ENCODE results near the gene WDR45B. TPM values are rescaled to one million over a fixed set of nuclear protein-coding genes. Genes with fewer than 3 reads are reported as not detected.

WDR45B gene
- total RNA-seq, 1 donor: 47.0 TPM

DNA sequence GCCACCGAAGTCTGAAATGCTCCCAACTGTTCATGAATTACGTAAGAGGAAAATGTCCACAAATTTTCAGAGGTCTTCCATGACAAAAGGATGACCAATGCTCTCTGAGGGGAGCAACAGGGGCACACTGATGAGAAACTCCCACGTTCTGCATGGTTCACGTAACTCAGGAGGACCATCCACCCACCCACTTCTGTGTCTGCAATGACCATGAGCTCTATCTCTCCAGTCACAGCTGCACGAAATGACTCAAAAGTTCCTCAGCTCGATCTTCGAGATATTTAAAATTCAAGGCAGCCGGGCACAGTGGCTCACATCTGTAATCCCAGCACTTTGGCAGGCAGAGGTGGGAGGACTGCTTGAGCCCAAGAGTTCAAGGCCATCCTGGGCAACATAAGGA is 15.8 kb downstream of the WDR45B start:
- no peak overlapping the region for H3K4me3 ChIP-seq (ENCODE audit: low read depth, low read length)
- TF ChIP-seq, protein P1, sequence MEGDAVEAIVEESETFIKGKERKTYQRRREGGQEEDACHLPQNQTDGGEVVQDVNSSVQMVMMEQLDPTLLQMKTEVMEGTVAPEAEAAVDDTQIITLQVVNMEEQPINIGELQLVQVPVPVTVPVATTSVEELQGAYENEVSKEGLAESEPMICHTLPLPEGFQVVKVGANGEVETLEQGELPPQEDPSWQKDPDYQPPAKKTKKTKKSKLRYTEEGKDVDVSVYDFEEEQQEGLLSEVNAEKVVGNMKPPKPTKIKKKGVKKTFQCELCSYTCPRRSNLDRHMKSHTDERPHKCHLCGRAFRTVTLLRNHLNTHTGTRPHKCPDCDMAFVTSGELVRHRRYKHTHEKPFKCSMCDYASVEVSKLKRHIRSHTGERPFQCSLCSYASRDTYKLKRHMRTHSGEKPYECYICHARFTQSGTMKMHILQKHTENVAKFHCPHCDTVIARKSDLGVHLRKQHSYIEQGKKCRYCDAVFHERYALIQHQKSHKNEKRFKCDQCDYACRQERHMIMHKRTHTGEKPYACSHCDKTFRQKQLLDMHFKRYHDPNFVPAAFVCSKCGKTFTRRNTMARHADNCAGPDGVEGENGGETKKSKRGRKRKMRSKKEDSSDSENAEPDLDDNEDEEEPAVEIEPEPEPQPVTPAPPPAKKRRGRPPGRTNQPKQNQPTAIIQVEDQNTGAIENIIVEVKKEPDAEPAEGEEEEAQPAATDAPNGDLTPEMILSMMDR (IDR thresholded peaks at IDR 0.05; ENCODE audit: insufficient read depth, low read length): no peak
- no peak for DNase-seq (ENCODE audit: low read depth)

DNA sequence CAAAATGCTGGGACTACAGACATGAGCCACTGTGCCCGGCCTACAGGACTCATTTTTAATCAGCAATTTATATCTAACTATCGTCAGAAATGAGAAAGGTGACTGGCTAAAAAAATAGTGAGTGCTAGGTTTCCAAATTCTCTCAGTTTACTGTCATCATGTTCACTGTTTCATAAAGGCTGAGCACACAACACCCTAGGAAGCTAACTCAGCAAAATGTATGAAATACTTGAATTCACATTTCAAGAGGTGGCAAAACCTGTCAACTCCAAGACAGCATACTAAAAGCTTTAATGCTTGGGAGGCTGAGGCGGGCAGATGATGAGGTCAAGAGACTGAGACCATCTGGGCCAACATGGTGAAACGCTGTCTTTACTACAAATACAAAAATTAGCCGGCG is 16.7 kb downstream of the WDR45B start:
- TF ChIP-seq, protein P1 (IDR thresholded peaks at IDR 0.05; ENCODE audit: insufficient read depth, low read length): no peak
- no peak overlapping the region for H3K4me3 ChIP-seq (ENCODE audit: low read depth, low read length)
- DNase-seq (ENCODE audit: low read depth): no peak

DNA sequence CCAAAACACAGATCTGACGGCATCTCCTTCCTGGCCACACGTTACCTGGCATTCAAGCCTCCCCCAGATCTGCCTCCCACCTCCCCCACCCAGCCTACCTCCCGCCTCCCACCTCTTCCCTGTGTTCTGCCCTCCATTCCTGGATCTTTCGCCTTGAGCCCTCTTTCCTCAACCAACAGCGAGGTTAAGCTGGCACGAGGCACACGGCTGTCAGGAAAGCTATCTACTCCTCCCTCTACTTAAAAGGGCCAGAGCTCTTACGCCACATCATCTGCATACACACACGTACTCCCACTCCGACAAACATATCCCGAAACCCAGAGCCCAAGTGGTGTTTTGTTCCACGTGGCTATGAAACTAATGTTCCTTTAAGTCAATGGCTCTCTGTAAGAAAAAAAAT is 18.0 kb downstream of the WDR45B start:
- no peak overlapping the region for H3K4me3 ChIP-seq (ENCODE audit: low read depth, low read length)
- no peak for DNase-seq (ENCODE audit: low read depth)
- TF ChIP-seq, protein P1 (IDR thresholded peaks at IDR 0.05; ENCODE audit: insufficient read depth, low read length): no peak

DNA sequence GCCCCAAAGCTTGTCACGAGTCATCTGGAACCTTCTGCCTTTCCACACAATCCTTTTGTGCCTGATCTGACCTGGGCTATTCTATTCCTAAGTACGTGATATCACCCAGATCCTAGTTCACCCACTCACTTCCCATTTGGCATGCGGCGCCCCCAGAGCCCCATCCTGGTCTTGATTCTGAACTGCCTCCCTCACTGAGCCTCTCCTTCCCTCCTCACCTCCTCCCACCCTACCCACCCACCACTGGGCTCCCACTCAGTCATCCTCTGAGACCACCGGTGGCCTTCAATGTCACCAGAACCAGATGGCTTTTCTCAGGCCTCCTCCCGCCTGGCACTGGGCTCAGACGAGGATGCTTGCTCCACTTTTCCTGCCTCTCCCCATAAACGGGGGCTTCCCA is 18.5 kb downstream of the WDR45B start:
- no peak overlapping the region for H3K4me3 ChIP-seq (ENCODE audit: low read depth, low read length)
- TF ChIP-seq, protein P1 (IDR thresholded peaks at IDR 0.05; ENCODE audit: insufficient read depth, low read length): no peak
- DNase-seq (ENCODE audit: low read depth): no peak

DNA sequence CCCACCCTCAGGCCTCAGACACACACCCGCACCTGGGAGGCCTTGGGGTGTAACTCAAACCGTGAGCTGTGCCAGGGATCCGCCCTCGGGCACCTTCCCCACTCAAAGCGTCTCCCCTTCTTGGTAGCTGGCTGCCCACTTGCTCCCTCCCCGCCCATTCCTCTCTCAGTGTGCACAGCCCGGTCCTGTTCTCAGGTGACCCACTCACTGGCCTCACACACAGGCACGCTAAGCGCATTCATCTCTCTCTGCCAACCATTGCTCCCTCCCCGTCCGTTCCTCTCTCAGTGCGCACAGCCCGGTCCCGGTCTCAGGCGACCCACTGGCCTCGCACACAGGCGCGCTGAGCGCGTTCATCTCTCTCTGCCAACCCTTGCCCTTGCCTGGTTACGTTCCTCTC is 20.8 kb downstream of the WDR45B start:
- no peak for DNase-seq (ENCODE audit: low read depth)
- TF ChIP-seq, protein P1 (IDR thresholded peaks at IDR 0.05; ENCODE audit: insufficient read depth, low read length): no peak
- no peak overlapping the region for H3K4me3 ChIP-seq (ENCODE audit: low read depth, low read length)

DNA sequence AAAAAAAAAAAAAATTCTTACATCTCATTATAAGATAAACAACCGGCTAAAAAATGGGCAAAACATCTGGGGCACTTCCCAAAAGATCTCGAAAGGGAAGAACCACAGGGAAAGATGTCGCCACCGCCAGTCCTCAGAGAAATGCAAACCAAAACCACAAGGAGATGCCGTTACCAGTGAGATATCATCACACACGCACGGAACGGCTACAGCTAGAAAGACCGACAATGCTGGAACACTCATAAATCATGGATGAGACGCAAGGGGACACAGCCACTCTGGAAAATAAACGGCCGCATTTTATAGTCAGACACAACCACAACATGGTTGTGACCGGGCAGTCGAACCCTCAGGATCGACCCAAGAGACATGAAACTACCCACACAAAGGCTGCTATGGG is 24.5 kb downstream of the WDR45B start:
- TF ChIP-seq, protein P1 (IDR thresholded peaks at IDR 0.05; ENCODE audit: insufficient read depth, low read length): no peak
- DNase-seq (ENCODE audit: low read depth): no peak
- no peak overlapping the region for H3K4me3 ChIP-seq (ENCODE audit: low read depth, low read length)

DNA sequence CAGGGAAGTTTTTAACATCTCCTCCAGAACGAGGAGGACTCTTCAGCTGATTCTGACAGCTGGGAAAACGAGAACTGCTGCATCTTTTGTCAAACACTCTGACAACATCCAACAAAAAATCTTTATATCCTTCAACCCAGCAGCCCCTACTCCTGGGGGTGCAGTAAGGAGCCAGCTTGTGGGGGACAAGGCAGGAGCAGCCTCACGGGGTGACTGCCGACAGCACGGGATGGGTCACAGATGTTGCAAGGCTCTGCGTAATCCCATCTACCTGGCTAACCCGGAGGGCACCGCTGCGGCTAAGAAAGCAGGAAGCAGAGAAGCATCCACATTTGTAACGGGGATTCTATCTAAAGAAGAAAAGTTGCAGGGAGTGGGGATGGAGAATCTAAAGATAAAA is 28.6 kb downstream of the WDR45B start:
- TF ChIP-seq, protein P1 (IDR thresholded peaks at IDR 0.05; ENCODE audit: insufficient read depth, low read length): no peak
- H3K4me3 ChIP-seq (ENCODE audit: low read depth, low read length): no peak overlapping the region
- no peak for DNase-seq (ENCODE audit: low read depth)

Data from fibroblast of the aortic adventitia (primary cell).